Mucosa of stomach (tissue), 1 donor: ENCODE data around the gene SELPLG.

Source experiments
- H3K27me3 ChIP-seq: one replicate; pipeline ENCODE4 v1.7.0; 2013; ENCODE audit warnings: mild to moderate bottlenecking, low read length; ENCODE audit not compliant: control insufficient read depth, insufficient read depth
- H3K36me3 ChIP-seq: one replicate; pipeline ENCODE4 v1.7.0; 2013; ENCODE audit warnings: low read length; ENCODE audit not compliant: control insufficient read depth, insufficient read depth
- H3K4me1 ChIP-seq: one replicate; pipeline ENCODE4 v1.7.0; 2013; ENCODE audit warnings: mild to moderate bottlenecking, low read length; ENCODE audit not compliant: control insufficient read depth, insufficient read depth
- H3K4me3 ChIP-seq: one replicate; pipeline ENCODE4 v1.7.0; 2013; ENCODE audit warnings: low read length
- H3K9ac ChIP-seq: one replicate; pipeline ENCODE4 v1.7.0; 2013; ENCODE audit warnings: mild to moderate bottlenecking, low read length, moderate library complexity
- H3K9me3 ChIP-seq: one replicate; pipeline ENCODE4 v1.7.0; 2013; ENCODE audit warnings: mild to moderate bottlenecking, low read length, moderate library complexity; ENCODE audit not compliant: control insufficient read depth
- donor health status: Pancreatic carcinoma.

The SELPLG gene

DNA sequence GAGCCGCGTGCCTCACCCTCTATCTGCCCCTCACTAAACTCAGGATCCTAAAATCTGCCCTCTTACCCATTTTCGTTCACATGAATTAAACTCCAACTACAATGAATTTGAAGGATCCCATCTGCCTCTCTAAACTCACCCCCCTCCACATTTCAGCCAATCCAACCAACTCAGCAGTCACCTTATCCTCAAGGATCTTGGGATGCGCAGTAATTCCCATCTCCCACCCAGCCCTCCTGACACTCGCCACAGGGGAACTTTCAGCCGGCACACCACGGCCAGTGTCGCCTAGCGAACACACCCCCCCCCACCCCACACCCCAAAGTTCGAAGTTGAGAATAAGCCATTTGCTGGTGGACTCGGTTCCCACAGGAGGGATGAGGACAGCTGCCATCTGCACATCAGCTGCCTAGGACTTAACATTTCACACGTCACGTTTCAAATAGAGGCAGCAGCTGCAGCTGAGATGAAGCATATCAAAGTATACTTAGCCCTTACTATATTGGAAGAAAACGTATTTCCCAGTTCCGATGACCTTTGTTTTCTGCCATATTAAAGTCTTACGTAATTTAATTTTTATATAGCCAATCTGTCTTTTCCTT is 8.7 kb upstream of the SELPLG start:
- Histone ChIP-seq H3K27me3 (peaks cover 10% of the 10 kb centered on the region), H3K4me1 (peaks cover 12% of the 10 kb centered on the region), H3K36me3 (no peaks in the 10 kb centered on the region), H3K9me3 (no peaks in the 10 kb centered on the region), H3K9ac (no peak overlapping the region), H3K4me3 (no peak overlapping the region)

DNA sequence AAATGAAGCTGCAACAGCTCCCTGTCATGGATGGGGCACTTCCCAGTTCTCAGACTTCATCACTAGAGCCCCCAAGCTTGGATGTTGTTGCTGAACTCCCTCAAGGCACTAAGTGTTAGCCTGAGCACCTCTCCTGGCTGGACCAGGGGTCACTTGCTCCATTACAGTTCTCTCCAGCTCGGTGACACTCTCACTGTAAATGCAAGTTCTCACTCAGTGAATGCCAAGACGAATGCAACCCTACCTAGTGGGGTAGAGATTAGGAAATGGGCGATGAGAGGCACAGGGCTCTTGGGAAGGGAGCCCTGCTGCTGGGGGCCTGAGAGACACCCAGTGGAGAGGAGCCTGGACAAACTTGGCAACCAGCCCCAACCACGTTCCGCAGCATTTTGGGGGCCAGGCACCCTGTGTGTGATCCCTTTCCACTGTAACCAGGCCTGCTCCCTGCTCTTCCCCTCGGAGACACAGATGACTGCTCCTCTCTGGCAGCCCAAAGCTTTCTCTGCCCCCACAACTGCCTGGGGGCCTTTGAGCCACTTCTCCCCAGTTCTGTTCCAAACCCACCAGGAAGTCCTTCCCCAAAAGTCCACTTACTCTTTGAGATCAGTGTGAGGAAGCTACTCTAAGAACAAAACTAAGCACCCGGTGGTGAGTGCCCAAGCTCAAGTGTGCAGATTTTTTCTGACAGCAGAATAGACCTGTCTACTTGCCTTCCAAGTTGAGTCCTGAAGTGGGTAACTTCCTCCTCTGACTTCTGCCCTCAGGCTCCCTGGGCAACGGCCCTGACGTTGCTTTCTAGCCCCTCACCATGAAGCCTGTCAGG is 8.0 kb upstream of the SELPLG start:
- Histone ChIP-seq H3K9ac (no peak overlapping the region), H3K9me3 (no peaks in the 10 kb centered on the region), H3K27me3 (peaks cover 11% of the 10 kb centered on the region), H3K4me1 (peaks cover 12% of the 10 kb centered on the region), H3K36me3 (no peaks in the 10 kb centered on the region), H3K4me3 (no peak overlapping the region)

DNA sequence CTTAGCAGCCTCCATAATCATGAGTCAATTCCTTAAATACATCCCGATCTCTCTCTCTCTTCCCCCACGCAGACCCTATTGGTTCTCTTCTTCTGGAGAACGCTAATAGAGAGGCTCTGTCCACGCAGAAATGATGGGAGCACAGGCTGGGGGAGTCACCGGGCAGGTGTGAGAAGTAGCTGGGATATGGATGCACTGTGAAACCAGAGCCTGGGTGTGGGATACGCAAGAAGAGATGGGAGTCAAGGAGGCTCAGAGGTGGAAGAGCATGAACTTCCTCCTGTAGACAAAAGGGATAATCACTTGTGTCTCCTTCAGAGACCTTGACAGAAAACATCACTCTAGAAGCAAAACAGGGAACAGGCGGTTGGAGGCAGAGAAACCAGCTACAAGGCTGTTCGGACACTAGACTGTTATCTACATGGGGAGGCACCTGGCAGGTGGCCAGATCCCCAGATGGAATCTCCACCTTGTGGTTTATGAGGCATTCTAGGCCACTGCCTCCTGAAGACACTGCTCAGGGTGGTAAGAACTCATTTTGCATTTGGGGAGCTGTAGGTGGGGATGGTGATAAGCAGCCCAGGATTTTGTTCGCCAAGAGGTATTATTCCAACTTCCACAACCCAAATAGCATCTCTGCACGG is 7.2 kb upstream of the SELPLG start:
- peaks cover 11% of the 10 kb centered on the region for H3K27me3 ChIP-seq
- H3K9ac ChIP-seq, result no peak overlapping the region
- no peaks in the 10 kb centered on the region for H3K36me3 ChIP-seq
- H3K4me1 ChIP-seq, result peaks cover 15% of the 10 kb centered on the region
- H3K4me3 ChIP-seq, result no peak overlapping the region
- H3K9me3 ChIP-seq, result no peaks in the 10 kb centered on the region

DNA sequence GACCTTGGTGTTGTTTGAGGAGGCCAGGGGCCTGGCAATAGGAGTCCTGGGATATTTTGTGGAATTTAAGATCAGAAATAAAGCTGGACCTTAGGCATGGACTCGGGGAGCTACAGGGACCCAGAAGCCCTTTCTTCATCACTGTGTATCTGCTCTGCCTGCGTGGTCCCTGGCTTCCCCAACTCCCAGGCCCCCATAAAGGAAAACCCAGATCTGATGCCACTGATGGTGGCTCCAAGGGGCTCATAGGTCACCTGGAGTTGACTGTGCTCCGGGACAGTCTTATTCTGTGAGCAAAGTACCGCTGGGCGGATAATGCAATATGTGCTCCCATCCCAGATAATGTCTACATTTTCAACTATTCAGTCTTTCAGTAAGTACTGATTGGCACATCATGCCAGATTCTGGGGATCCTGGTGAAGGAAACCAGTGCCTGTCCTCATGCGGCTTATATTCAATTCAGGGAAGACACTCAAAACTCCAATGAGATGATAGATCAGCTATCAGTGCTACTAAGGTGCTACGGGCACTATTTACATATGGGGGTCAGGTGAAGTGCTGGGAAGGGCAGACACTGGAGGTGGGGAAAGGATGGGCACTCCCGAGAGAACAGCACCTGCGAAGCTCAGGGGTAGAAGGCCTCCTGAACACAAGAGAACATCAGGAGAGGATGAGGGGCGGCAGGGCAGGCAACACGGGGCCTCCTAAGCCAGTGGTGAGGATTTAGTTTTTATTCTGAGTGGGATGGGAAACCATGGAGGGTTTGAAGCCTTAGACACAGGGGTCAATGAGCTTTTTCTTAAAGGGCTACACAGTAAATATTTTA is 5.5 kb upstream of the SELPLG start:
- peaks cover 11% of the 10 kb centered on the region for H3K27me3 ChIP-seq
- no peak overlapping the region for H3K9ac ChIP-seq
- H3K9me3 ChIP-seq, result no peaks in the 10 kb centered on the region
- H3K4me3 ChIP-seq, result no peak overlapping the region
- H3K36me3 ChIP-seq, result no peaks in the 10 kb centered on the region
- H3K4me1 ChIP-seq, result peaks cover 23% of the 10 kb centered on the region

DNA sequence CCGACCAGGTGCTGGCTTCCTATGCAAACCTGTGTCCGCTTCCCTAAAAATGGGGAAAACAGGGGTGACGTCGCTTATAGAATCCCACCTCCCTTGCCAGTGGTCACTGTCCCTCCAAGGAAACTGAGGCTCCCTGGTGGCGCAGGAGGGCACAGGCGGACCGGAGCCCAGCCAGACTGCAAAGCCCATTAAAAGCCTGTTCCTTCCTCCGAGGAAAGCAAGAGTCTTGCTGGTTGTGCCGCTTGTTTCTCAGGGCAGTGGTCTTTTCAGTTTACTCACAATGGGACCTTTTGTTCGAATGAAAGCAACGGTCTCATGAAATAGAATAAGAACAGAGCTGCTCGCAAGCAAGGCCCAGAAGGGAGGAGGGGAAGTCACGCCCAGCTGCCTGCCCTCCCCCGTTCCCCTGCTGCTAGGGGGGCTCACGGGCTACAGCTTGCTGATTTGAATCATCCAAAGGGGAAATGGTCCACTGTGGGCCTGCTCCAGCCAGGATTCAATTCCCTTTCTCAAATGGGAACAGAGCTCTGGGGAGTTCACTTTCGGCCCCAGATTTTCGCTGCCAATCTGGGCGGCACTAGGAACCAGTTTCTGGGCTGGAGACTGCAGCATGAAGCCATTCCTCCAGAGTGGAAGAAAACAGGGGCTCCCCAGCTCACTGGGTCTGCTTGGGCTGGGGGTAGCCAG is 4.6 kb upstream of the SELPLG start:
- Histone ChIP-seq H3K4me1 (peaks cover 32% of the 10 kb centered on the region), H3K9me3 (no peaks in the 10 kb centered on the region), H3K9ac (no peak overlapping the region), H3K36me3 (no peaks in the 10 kb centered on the region), H3K27me3 (peaks cover 11% of the 10 kb centered on the region), H3K4me3 (no peak overlapping the region)

DNA sequence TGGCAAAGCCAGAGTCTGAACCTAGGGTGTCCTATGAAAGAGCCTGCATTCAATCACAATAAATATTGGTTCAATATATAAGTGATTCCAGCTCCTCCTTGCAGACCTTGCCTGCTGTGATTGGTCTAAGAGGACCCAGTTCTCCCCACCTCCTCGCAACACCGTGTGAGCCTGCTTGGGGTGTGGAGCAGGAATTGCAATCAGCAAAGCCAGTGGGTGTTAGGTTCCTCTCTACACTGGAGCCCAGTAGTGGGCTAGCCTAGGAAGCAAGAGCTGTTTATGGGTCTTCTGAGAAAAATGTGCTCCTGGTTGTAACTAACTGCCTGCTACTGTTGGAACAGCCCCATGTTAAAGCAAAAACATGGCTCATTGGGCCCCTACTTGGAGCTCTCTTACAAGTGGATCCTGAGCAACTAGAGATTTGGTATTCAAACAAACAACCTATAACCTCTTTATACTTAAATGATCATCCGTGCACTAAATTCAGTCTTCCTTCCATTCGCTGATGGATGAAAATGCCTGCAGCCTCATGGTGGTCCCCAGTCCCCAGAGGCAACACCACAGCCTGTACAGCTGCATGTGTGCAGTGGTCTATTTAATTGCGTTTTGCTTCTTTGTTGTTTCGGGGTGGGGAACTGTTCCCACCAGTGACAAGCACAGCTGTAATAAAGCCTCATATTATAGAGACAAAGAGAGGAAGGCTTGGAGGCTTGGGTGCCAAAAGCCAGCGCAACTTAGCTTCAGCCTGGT is 3.7 kb upstream of the SELPLG start:
- Histone ChIP-seq H3K9me3 (no peaks in the 10 kb centered on the region), H3K9ac (no peak overlapping the region), H3K4me3 (no peak overlapping the region), H3K27me3 (peaks cover 11% of the 10 kb centered on the region), H3K4me1 (peaks cover 32% of the 10 kb centered on the region), H3K36me3 (no peaks in the 10 kb centered on the region)

DNA sequence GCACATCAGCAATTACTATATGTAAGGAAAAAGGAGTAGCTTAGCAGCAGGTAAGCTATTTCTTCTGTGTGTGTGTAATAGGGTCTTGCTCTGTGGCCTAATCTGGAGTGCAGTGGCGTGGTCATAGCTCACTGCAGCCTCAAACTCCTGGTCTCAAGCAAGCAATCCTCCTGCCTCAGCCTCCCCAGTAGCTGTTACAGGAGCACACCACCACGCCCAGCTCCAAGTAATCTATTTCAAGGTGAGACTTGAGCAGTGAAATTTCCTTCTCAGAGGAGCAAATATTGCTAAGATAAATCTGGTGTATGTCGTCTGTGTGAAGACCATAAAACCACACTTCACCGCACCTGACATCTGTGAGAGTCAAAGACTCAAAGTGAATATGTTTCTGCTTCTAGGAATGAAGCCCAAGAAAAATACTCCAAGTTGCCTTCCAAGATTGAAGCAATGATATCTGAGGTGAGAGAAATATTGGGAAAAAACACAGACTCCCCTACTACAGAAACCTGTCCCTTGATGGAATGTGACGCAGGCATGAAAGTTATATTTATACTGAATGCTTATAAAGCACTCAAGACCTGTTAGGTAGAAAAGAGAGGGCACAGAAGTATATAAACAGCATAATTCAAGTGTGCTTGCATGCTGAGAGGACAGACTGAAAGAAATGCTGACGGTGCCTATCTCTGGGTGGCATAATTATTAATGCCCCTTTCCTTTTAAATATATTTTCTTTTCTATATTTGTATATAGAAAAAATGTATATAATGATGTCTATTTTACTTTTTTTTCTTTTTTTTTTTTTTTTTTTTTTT is 2.5 kb upstream of the SELPLG start:
- H3K9ac ChIP-seq, result no peak overlapping the region

DNA sequence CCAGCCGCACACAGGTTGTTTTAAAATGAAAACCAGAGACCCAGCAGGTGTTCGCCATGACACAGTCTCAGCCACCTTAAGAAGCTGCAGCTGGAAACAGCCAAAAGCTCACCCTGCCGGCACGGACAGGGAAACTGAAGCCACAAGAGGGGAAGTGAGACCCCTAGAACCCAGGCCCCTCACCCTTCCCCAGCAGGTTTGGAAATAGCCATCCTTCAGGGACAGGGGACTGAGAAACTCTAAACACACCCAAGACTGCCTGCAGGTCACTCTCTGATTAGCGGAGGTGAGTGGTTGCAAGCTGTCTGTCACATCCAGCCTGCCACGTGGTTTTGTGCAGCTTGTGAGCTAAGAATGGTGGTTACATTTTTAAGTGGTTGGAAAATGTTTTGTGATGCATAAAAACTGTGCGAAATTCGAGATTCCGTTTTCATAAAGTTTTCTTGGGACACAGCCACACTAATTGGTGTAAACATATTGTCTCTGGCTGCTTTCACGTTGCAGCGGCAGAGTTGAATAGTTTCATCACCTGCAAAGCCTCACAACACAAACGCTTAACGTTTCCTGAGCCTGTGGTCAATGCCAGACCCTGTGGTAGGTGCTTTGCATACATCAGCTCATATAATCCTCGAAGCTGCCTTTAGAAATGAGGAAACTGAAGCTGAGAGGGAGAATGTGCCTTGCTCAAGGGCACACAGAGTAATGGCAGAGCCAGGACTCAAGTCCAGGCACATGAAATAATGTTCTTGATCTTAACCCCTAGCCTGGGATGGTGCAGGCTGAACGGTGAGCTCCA is 1.7 kb upstream of the SELPLG start:
- no peaks in the 10 kb centered on the region for H3K36me3 ChIP-seq
- H3K4me1 ChIP-seq, result peaks cover 40% of the 10 kb centered on the region
- no peaks in the 10 kb centered on the region for H3K9me3 ChIP-seq
- peaks cover 11% of the 10 kb centered on the region for H3K27me3 ChIP-seq
- H3K4me3 ChIP-seq, result no peak overlapping the region
- H3K9ac ChIP-seq, result no peak overlapping the region

More for the DNA sequence above, 2.5 kb upstream of the SELPLG start:
- Histone ChIP-seq H3K9me3 (no peaks in the 10 kb centered on the region), H3K4me1 (peaks cover 40% of the 10 kb centered on the region), H3K4me3 (no peak overlapping the region), H3K27me3 (peaks cover 11% of the 10 kb centered on the region), H3K36me3 (no peaks in the 10 kb centered on the region)

DNA sequence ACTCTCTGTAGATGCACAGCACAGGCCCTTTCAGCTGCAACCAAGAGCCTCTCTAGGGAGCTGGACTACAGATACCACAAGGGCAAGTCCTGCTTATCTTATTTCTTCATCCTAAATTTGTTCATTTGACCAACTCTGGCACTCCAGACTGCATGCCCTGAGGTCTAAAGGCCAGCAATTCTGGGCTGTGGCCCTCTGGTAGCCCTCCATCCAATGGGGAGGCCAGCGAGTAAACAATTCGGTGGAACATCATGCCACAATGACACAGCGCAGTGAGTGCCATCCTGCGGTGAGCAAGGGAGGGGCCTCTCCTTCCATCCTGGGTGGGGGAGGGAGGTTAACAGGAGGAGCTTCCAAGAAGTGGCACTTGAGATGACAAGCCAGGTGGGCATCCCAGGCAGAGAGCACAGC is 652 bp upstream of the SELPLG start:
- H3K9ac ChIP-seq, result peak overlapping the region; percentile 38
- H3K27me3 ChIP-seq, result peaks cover 11% of the 10 kb centered on the region
- no peaks in the 10 kb centered on the region for H3K9me3 ChIP-seq
- peaks cover 40% of the 10 kb centered on the region for H3K4me1 ChIP-seq
- H3K4me3 ChIP-seq, result no peak overlapping the region
- H3K36me3 ChIP-seq, result no peaks in the 10 kb centered on the region

DNA sequence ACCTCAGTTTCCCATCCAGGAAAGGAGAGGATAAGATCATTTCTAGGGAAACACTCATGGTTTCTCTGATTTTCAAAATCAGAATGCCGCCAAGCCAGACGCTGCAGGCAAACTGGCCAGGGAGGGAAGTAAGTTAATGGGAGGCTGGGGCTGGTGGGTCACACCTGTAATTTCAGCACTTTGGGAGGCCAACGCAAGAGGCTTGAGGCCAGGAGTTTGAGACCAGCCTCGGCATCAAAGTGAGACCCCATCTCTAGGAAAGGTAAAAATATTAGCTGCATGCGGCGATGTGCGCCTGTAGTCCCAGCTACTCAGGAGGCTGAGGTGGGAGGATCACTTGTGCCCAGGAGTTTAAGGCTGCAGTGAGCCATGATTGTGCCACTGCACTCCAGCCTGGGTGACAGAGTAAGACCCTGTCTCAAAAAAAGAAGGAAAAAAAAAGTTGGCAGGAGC is 587 bp downstream of the SELPLG start:
- no peaks in the 10 kb centered on the region for H3K36me3 ChIP-seq
- peaks cover 37% of the 10 kb centered on the region for H3K4me1 ChIP-seq
- peaks cover 8% of the 10 kb centered on the region for H3K27me3 ChIP-seq
- peak overlapping the region; percentile 38 for H3K9ac ChIP-seq
- peak overlapping the region; percentile 23 for H3K4me3 ChIP-seq
- H3K9me3 ChIP-seq, result no peaks in the 10 kb centered on the region
